ENCODE measurements around the gene PPP2R1A.

The PPP2R1A gene

DNA sequence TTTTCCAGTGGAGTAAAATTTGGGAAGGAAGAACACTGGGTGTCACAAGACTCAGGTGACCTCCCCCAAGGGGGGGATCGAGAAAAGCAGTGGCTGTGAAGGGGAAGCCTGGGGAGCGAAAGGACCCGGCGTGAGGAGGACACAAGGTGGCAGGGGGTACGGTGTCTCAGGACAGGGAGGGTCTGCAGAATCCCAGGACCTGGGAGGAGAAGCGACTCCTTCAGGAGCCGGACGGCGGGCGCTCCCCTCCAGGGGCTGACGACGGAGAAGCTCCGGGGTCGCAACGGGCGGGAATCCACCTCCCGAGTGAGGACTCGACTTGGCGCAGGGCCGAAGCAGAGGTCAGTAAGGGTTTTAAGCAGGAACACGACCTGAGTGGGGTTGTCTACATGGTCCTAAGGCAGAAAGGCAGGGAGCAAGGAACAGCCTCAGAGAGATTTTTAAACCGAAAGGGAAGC, 19.0 kb upstream of the PPP2R1A start:
- peak overlapping the region; percentile 87 for H3K4me3 ChIP-seq (replicated peaks; ENCODE audit: insufficient read depth, low read length)
- DNase-seq (ENCODE audit: low read depth in 1 of 2, low spot score in 1 of 2) = peak in 1 of 2 experiments; percentile 3
- no peaks in the 10 kb centered on the region for H3K27me3 ChIP-seq (ENCODE audit: insufficient read depth, poor library complexity, severe bottlenecking)
- peak overlapping the region; percentile 65 for H3K27ac ChIP-seq (replicated peaks)
- TF ChIP-seq, protein P1, sequence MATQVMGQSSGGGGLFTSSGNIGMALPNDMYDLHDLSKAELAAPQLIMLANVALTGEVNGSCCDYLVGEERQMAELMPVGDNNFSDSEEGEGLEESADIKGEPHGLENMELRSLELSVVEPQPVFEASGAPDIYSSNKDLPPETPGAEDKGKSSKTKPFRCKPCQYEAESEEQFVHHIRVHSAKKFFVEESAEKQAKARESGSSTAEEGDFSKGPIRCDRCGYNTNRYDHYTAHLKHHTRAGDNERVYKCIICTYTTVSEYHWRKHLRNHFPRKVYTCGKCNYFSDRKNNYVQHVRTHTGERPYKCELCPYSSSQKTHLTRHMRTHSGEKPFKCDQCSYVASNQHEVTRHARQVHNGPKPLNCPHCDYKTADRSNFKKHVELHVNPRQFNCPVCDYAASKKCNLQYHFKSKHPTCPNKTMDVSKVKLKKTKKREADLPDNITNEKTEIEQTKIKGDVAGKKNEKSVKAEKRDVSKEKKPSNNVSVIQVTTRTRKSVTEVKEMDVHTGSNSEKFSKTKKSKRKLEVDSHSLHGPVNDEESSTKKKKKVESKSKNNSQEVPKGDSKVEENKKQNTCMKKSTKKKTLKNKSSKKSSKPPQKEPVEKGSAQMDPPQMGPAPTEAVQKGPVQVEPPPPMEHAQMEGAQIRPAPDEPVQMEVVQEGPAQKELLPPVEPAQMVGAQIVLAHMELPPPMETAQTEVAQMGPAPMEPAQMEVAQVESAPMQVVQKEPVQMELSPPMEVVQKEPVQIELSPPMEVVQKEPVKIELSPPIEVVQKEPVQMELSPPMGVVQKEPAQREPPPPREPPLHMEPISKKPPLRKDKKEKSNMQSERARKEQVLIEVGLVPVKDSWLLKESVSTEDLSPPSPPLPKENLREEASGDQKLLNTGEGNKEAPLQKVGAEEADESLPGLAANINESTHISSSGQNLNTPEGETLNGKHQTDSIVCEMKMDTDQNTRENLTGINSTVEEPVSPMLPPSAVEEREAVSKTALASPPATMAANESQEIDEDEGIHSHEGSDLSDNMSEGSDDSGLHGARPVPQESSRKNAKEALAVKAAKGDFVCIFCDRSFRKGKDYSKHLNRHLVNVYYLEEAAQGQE (IDR thresholded peaks at IDR 0.05; ENCODE audit: insufficient replicate concordance, low read depth) = no peak
- TF ChIP-seq GABPA (IDR thresholded peaks at IDR 0.05; ENCODE audit: low read depth) = no peak
- TF ChIP-seq POLR2AphosphoS5 (IDR thresholded peaks at IDR 0.05; ENCODE audit: low read depth) = no peak
- TF ChIP-seq, protein P2, sequence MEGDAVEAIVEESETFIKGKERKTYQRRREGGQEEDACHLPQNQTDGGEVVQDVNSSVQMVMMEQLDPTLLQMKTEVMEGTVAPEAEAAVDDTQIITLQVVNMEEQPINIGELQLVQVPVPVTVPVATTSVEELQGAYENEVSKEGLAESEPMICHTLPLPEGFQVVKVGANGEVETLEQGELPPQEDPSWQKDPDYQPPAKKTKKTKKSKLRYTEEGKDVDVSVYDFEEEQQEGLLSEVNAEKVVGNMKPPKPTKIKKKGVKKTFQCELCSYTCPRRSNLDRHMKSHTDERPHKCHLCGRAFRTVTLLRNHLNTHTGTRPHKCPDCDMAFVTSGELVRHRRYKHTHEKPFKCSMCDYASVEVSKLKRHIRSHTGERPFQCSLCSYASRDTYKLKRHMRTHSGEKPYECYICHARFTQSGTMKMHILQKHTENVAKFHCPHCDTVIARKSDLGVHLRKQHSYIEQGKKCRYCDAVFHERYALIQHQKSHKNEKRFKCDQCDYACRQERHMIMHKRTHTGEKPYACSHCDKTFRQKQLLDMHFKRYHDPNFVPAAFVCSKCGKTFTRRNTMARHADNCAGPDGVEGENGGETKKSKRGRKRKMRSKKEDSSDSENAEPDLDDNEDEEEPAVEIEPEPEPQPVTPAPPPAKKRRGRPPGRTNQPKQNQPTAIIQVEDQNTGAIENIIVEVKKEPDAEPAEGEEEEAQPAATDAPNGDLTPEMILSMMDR (IDR thresholded peaks at IDR 0.05; ENCODE audit: insufficient read depth, low read length) = no peak
- no peak for TF ChIP-seq SPI1 (IDR thresholded peaks at IDR 0.05; ENCODE audit: borderline replicate concordance, low read depth)

DNA sequence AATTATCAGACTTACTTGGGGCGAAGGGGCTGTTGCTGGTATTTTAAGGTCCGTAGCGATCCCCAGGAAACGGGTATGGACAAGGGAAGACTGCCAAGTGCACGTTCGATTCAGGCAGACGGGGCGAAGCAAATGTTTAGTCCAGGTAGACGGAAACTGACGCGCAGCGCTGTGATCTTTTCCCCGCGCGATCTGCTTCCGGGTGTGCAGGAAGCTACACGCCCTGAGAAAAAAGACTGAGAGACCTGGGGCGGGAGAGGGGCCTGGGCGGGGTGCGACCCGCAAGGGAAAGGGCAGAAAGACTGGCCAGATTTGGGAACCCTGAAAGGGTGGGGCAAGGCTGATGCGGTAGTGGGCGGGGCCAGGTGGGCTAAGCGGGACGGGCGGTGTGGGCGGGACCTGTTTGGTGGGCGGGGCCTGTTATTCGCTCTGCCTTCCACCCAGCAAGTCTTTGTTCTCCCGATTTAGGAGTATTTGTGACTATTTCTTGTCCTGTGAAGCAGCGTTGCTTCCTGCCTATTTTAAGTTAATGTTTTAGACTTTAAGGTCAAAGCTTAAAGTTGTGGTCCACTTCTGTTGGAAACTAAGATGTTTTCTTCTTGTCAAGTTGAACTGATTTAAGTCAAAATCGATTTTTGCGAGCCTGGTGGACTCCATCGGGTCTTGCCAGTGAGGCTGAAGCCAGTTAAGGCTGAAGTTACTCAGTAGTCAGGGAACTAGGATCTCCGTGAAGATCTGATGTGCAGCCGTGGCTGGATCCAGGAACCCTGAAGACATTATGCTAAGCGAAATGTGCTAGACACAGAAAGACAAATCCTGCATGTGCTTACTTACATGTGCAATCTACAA, 18.3 kb upstream of the PPP2R1A start, which contains the start of gene ZNF836:
Gene ZNF836, minus strand, starts transcription at position 301 of the 849 bp plus-strand sequence. CDS start 3,549 bp downstream, outside the sequence.
- H3K27ac ChIP-seq (replicated peaks) = peak within 1 kb of the TSS; percentile 65
- DNase-seq (ENCODE audit: low read depth in 1 of 2, low spot score in 1 of 2) = peak; percentile 52 to 79
- H3K27me3 ChIP-seq (ENCODE audit: insufficient read depth, poor library complexity, severe bottlenecking) = no peaks in the 10 kb centered on the region
- TF ChIP-seq SPI1 (IDR thresholded peaks at IDR 0.05; ENCODE audit: borderline replicate concordance, low read depth) = no peak
- TF ChIP-seq, protein P1 (IDR thresholded peaks at IDR 0.05; ENCODE audit: insufficient replicate concordance, low read depth) = peak; percentile 18
- TF ChIP-seq GABPA (IDR thresholded peaks at IDR 0.05; ENCODE audit: low read depth) = peak; percentile 59
- H3K4me3 ChIP-seq (replicated peaks; ENCODE audit: insufficient read depth, low read length) = peak within 1 kb of the TSS; percentile 87

DNA sequence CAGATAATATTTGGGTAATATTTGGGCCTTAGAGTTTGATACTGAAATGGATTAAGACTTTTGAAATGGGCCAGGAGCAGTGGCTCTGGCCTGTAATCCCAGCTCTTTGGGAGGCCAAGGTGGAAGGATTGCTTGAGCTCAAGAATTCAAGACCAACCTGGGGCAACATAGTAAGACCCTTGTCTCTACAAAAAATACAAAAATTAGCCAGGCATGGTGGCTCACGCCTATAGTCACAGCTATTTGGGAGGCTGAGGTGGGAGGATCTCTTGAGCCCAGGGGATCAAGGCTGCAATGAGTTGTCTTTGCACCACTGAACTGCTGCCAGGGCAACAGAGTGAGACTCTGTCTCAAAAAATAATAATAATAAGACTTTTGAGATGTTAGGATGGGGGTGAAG, 17.5 kb upstream of the PPP2R1A start:
- TF ChIP-seq SPI1 (IDR thresholded peaks at IDR 0.05; ENCODE audit: borderline replicate concordance, low read depth) (no peak), GABPA (IDR thresholded peaks at IDR 0.05; ENCODE audit: low read depth) (no peak), POLR2AphosphoS5 (IDR thresholded peaks at IDR 0.05; ENCODE audit: low read depth) (no peak)
- TF ChIP-seq, protein P1 (IDR thresholded peaks at IDR 0.05; ENCODE audit: insufficient replicate concordance, low read depth) = no peak
- TF ChIP-seq, protein P2 (IDR thresholded peaks at IDR 0.05; ENCODE audit: insufficient read depth, low read length) = no peak
- DNase-seq (ENCODE audit: low read depth in 1 of 2, low spot score in 1 of 2) = no peak
- Histone ChIP-seq H3K27ac (replicated peaks) (no peak overlapping the region), H3K27me3 (ENCODE audit: insufficient read depth, poor library complexity, severe bottlenecking) (no peaks in the 10 kb centered on the region), H3K4me3 (replicated peaks; ENCODE audit: insufficient read depth, low read length) (no peak overlapping the region)
